HG03565 (cell line): Measurements from ENCODE around the gene OTOS.

Experiments used
- ATAC-seq: cut with Tn5 transposase; IDR thresholded peaks from one replicate; pipeline ENCODE4 v1.9.1; 2021; ENCODE audit warnings: mild to moderate bottlenecking, moderate library complexity; ENCODE audit not compliant: unreplicated experiment

The OTOS gene

DNA sequence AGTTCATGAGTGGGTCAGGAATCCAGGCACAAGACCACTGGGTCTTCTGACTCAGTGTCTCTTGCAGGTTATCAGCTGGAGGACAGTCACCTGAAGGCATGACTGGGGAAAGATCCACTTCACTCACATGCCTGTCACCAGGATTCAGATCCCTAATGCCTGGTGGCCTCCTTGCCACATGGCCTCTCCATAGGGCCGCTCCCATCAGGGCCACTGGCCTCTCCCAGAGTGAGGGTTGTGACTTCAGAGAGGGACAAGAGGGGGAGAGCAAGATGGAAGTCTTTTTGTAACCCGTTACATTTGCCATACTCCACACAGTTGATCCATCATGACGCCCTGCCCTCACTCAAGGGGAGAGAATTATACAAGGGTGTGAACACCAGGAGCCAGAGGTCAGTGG, 13.0 kb upstream of the OTOS start:
- ATAC-seq, result no peak

DNA sequence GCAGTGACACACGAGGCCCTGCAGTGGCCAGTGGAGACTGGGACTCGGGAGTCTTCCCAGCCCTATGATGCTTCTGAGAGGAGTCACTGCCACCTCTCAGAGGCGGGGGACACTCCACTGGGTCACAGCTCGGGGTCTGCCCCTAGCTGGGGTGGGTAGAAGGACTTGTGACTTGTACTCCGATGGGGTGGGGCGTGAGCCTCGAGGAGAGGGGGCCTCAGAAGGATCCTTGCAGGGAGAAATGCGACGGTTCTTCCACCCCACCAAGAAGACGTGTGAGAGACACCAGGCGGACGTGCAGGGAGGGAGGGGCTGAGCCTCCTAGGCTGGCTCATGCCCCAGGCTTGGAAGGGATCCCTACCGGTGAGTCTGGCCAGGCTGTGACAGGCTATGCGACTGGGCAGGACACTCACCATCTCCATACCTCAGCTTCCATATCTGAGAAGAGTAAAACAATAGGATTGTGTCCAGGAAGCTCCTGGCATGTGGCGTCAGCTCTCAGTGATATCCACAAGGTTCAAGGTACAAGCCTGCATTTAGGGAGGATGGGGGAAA, 11.1 kb upstream of the OTOS start:
- no peak for ATAC-seq

DNA sequence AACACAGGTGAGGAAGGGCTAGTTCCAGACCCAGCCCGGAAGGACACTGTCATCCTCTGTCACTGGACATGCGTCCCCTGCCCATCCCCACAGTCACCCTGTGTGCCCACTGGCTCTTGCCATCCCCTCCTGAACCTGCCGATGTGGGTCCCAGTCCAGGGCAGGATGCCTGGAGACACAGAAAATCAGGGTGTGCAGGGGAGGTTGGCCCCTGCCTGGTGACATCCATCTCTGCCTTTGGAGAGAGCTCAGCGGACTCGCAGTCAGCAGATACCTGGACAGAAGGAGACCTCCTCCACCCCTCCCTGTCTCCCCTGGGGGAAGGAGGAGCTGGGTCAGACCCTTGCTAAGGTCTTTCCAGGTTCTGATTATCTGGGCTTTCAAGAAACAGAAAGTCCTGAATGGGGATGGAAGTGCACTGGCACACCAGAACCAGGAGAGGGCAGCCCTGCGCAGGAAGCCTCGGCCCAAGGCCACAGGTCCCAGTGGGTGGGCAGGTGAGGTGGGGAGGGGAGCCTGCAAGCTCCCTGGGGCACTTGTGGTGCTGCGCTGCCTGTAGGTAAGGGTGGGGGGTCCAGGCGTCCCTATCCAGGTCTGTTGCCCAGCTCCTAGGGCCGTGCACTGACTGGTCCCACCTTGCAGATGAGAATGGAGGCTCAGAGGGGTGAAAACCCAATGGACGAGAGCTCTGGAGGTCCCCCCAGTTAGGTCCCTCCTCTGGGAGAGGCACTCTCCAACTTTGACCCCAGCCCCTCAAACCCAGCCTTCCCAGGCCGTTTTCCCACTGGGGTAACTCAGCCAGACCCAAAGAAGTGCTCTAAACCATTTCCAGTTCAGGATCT, 9.7 kb upstream of the OTOS start:
- no peak for ATAC-seq

DNA sequence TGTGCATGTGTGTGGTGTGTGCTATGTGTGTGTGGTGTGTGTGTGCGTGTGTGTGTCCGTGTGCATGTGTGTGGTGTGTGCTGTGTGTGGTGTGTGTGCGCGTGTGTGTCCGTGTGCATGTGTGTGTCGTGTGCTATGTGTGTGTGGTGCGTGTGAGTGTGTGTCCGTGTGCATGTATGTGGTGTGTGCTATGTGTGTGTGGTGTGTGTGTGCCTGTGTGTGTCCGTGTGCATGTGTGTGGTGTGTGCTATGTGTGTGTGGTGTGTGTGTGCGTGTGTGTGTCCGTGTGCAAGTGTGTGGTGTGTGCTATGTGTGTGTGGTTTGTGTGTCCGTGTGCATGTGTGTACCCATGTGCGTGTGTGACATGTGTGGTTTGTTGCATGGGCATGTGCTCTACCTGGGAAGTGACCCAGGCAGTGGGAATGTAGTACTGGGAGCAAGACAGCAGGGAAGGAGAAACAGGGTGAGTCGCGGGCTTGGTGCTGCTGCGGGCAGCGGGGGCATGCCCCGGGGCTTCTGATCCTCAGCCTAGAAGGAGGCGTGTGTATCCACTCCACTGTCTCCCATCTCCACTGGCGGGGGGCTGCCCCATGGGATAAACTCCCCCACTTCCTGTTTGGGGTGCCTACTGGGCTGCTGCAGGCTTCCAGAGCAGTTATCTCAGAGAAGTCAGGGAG, 7.6 kb upstream of the OTOS start:
- no peak for ATAC-seq

DNA sequence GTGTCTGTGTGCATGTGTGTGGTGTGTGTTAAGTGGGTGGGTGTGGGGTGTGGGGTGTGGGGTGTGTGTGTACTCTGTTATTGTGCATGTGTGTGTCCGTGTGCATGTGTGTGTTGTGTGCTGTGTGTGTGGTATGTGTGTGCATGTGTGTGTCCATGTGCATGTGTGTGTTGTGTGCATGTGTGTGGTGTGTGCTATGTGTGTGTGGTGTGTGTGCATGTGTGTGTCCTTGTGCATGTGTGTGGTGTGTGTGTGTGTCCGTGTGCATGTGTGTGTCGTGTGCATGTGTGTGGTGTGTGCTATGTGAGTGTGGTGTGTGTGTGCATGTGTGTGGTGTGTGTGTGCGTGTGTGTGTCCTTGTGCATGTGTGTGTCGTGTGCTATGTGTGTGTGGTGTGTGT, 6.9 kb upstream of the OTOS start:
- no peak for ATAC-seq

DNA sequence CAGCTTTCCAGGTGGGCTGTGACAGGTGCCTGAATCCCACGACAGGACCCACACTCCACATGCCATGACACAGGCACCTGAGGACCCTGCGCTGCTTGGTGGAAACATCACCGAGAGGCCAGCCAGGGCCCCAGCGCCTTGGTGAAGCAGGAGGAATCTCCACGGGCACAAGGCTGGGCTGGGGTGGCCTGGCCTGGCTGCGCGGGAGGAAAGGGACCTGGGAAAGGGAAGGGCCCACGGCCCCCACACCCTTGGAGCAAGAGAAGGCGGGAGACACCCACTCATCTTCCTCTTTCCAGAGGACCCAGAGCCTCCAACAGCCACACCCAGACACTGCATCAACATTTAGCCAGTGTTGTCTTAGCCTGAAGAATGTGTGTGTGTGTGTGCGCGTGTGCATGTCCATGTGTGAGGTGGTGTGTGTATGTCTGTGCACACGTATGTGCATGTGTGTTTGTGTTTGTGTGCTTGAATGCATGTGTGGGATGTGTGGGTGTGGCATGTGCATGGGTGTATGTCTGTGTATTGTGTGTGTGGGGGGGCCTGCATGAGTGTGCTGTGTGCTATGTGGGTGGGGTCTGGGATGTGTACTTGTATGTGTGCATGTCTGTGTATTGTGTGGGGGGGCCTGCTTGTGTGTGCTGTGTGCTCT, 6.3 kb upstream of the OTOS start:
- no peak for ATAC-seq

DNA sequence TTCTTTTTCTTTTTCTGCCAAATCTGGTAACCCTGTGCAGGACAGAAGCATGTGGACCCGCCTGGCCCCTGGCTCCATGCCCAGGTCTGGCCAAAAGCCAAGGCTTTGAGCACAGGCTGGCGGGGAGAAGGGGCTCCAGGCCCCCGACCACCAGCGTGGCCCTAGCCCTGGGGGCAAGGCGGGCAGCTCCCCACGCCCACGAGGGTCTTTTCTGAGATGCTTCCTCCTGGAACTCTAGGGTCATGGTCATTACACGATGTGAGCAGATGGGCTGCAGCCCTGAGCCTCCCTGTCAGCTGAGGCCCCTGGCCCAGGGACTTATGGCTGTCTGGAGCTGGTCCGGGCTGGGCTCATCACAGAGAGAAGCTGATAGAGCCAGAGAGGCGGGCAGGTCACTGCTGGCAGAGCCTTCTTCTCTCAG, 5.7 kb upstream of the OTOS start:
- no peak for ATAC-seq

DNA sequence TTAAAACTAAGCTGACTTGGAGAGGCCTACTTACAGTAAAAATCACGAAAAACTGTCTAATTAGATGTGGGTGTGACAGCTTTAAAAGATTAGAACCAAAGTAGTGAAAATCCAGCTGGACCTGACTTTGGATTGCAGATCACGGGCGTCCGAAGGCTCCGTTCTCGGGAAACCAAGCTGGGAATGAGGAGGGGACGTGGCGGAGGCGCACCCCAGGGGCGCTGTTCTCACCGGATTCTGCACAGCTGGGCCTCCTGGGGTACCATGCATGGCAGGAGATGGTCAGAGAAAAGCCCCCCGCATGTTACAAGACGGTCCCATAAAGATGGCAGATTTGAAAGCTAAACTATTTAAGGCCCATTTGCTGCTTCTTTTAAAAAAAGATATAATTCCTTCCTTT, 5.0 kb upstream of the OTOS start:
- no peak for ATAC-seq

DNA sequence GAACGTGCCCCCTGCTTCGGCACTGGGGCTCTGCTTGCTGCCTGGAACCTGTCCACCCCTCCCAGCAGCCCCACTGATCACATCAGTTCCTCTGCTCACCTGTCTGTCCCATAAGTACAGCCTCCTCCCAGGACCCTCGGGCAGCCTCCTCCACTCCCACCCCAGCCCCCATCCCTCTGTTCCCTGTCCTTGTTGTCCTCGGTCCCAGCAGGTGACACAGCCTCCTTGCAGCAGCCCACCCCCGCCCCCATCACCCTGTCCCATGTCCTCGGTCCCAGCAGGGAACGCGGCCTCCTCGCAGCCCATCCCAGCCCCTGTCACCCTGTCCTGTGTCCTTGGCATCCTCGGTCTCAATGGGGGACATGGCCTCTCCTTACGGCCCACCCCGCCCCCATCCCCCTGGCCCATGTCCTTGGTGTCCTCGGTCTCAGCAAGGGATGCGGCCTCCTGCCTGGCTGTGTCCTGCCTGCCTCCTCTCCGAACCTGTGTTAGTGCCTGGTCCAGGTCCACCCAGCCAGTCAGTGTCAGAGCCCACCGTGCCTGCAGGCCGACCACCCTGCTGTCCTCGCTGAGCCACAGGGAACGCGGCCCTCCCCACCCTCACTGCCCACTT, 4.3 kb upstream of the OTOS start:
- ATAC-seq, result no peak

DNA sequence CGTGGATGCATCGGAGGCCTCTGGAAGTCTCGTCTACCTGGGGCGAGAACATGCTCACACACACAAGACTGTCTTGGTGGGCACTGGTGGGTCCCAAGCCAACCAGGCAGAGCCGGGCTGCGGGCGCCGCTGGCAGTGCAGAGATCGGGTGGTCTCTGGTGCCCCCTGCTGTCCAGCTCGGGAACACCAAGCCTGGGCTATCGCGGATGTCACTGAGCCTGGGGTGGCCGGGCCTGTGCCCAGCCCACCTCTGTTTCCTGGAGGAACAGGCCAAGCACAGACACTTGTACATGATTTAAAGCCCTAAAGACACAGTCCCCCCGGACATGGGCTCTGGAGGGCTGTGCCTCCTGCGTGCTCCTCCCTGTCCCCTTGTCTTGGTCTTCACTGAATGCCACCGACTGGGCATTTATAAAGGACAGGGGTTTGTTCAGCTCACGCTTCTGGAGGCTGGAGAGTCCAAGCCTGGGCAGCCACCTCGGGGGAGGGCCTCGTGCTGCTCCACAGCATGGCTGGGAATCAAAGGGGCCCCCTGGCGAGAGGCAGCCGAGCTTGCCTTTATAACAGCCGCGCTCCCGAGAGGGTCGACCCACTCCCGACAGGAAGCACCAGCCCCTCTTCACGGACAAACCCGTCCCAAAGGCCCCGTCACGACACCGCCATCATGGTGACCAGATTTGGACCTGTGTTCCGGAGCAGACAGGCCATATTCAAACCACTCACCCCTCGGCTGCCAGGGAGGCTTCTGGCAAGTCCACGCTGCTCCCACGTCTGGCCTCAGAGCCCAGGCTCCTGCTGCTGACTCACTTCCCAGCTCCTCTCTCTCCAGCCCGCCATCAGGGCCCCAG, 3.6 kb upstream of the OTOS start:
- no peak for ATAC-seq

DNA sequence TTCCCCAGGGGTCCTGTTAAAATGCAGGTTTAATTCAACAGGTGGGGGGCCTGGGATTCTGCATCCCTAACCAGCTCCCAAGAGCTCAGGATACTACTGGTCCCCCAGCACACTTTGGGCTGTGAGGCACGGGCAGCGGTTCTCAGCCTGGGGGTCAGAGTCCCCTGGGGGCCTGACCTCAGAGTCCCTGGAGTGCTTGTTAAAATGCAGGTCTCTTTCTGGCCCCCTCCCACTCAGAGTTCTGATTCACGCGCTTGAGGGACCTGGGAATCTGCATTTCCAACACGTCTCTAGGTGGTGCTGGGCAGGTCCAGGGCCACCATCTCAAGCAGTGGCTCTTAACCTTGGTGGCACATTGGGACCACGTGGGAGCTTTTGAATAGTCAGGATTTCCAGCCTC, 2.8 kb upstream of the OTOS start:
- ATAC-seq, result no peak

DNA sequence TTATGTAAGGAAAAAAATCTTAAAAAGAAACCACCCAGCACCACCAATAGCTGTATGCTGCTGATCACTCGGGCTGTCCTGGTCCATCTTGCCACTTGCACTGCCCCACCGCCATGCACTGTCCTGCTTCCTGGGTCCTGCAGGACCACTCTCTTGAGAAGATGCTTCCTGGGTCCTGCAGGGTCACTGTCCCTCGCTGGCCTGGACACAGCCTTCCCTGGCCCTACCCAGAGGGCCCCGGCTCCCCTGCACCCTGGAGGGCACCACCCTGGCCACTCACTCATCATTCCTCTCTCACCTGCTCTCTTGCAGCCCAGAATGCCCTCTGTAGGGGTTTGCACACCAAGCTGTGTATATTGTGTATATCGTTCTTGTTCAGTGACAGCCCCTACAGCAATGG, 2.4 kb upstream of the OTOS start:
- no peak for ATAC-seq

DNA sequence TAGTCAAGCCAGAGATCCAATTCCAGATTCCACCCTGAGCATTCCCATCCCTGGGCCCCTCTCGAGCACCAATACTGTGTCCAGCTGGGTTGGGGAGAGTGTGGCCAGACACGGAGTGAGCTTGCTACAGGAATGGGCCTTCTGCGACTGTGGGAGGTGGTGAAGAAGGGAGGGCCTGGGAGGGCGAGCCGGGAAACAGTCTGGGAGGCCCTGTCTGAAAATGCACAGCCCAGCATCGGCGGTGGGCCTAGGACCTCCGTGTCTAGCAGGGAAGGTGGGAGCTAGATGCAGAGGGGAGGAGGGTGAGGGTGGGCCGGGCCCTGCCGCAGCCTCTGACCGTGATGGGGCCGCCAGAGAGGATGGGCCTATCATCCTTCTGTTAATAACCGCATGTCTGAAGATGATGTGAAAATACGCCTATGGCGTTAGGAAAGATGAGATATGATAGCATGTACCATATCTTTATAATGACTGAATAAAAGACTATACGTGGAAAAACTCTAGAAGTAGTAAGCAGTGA, 1.9 kb upstream of the OTOS start:
- no peak for ATAC-seq

DNA sequence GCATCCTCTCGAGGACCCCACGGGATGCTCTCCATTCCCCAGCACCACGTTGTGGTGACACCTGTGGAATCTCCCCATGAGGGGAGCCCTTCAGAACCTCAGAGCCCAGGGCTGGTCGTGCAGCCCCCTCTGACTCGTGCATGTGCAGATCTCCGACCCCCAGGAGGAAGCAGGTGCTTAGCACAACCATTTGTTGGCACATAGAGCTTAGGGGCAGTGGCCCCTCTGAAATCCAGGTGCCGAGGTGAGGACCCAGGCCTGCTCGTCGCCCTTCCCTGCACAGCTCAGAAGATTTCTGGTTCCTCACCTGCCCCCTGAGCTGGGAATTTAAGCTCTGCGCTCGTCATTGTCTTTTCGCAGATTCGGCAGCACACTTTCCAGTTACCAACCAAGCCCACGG, 1.3 kb upstream of the OTOS start:
- ATAC-seq, result no peak

DNA sequence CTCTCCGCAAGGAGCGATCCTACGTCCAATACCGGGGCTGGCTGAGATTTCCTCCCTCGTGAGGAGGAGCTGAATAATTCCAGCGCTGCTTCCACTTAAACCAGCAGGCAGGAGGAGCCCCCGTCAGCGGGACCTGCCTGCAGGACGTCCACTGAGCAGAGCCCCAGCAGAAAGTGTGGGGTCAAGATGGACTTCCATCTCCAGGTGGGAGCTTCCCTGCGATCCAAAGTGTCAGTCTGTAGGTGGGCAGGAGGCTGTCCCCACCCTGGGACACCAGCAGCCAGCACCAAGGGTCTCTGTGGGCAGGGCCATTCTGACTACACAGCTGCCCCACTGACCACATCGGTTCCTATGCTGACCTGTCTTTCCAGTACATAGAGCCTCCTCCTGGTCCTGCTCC, 462 bp upstream of the OTOS start:
- ATAC-seq, result no peak

DNA sequence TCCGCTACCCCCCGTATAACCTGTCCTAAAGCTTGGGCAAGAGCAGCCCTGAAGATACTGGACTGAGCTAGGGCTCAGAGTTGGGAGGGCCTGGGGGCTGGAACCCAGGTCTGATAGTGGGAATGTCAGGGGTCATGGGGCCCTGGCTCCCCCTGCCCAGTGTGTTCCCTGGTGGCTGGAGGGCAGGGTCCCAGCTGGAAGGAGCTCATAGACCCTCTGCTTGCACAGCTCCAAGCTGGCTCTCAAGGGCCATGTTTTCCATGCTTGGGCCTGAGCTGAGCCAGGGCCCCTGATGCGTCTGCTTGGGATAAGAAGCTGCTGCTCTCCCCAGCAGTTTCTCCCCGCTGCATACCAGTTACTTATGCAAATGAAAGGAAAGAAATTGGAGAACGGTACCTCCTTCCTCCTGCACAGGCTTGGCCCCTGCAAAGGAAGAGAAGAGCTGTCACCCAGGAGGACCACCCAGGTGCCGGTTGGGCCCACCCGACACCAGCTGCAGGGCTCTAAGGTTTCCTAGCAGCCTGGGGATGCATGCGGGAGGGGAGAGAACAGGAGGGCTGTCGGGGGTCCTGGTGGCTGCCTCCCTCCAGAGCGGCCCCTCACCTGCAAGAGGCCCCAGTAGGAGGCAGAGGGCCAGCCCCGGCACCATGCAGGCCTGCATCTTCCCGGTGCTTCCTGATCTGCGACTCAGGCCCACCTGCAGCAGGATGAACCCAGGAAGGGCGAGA, 628 bp downstream of the OTOS start:
- ATAC-seq, result no peak

DNA sequence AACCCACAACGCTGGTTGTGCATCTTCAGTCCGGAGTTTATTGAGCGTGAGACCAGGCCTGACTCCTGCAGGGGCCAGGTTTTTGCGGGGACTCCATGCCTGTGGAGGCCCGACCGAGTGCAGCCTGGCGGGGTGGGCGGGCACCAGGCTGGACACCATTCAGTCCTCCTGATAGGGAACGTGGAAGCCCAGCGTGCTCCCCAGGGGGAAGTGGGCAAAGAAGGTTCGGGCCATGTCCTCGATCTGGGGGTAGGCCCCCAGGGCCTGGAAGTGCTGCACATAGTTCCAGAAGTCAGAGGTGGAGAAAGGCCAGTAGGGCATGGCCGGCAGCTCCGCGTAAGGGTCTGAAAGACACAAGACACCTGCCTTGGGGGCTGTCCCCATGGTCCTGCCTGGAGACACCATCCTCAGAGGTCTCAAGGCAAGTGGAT, 1.4 kb downstream of the OTOS start:
- ATAC-seq, result no peak

DNA sequence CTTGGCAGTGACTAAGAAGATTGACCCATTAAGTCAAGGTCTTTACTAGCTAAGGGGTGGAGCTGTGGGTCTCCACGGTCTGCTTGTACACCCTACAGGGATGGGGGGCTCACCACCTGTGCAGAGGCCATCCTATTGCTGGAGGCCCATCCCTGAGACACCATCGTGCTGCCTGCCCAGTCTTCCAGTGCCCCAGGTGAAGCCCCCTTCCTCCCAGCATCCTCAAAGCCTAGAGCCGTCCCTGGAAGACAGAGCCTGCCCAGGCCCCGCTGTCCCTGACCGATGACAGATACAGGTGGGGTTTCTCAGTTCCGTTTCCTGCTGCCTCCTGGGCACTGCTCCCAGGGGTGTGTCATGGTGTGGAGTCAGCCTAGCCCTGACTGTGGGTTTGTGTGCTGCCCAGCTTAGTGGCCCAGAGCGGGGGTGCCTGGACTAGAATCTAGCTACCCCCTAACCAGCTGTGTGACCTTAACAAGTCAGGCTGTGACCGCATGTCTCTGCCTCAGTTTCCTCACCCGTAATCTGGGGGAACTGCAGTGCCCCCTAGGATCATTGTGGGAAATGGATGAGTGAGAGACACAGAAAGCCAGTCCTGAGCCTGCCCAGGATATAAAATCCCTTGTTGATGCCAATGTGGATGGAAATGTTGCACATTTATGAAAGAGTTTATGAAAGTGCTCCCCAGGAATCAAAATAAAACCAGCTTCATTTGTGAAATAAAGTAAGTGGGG, 2.0 kb downstream of the OTOS start:
- no peak for ATAC-seq
